K562 (cell line): ENCODE data around the gene RAPGEF5. TPM values are rescaled to one million over a fixed set of nuclear protein-coding genes. Genes with fewer than 3 reads are reported as not detected.
A peak's percentile ranks its signal among the peaks of the same experiment; 100 is the strongest.

Experiments
- CEBPB ChIP-seq: fragments of 450-650 bp; IDR thresholded peaks from 2 replicates; pipeline ENCODE4 v1.6.1; 2016; ENCODE audit warnings: missing genetic modification characterization, missing compliant biosample characterization
- CEBPG ChIP-seq, 3 experiments: fragments of 200-800 bp in 1 of 3; sonication (Bioruptor generic) in 1 of 3; sonication (generic) in 1 of 3; formaldehyde crosslinking in 1 of 3; IDR thresholded peaks in 2 of 3; conservative IDR thresholded peaks in 1 of 3; 2 replicates each; pipeline versions ENCODE4 v1.6.1 to v1.8.0; 2016 to 2022; ENCODE audit warnings: missing compliant biosample characterization in 2 of 3, missing genetic modification characterization in 2 of 3, mild to moderate bottlenecking in 1 of 3, missing genetic modification reagents in 1 of 3
- CHCHD3 ChIP-seq: fragments of 250-450 bp; sonication (Bioruptor Pico); IDR thresholded peaks from 2 replicates; pipeline ENCODE4 v2.1.2; 2022; ENCODE audit warnings: mild to moderate bottlenecking
- ELF2 ChIP-seq: fragments of 250-450 bp; sonication (Bioruptor Pico); IDR thresholded peaks from 2 replicates; pipeline ENCODE4 v1.5.0; 2021; ENCODE audit warnings: mild to moderate bottlenecking
- EP300 ChIP-seq: IDR thresholded peaks from 2 replicates; pipeline ENCODE4 v1.6.1; 2012; ENCODE audit warnings: low read length, improper control_type of control experiment
- ERF ChIP-seq: fragments of 450-650 bp; formaldehyde crosslinking; IDR thresholded peaks from 2 replicates; pipeline ENCODE4 v1.4.0; 2020; ENCODE audit warnings: mild to moderate bottlenecking, mixed read lengths
- GTF2F1 ChIP-seq: IDR thresholded peaks from 2 replicates; pipeline ENCODE4 v1.6.1; 2011; ENCODE audit warnings: low read depth, low read length, improper control_type of control experiment
- LEF1 ChIP-seq: fragments of 450-650 bp; IDR thresholded peaks from 2 replicates; pipeline ENCODE4 v1.6.1; 2016; ENCODE audit warnings: mild to moderate bottlenecking
- MAFG ChIP-seq: fragments of 450-650 bp; conservative IDR thresholded peaks from 2 replicates; pipeline ENCODE4 v1.6.1; 2016; ENCODE audit warnings: missing genetic modification characterization, missing compliant biosample characterization
- MYNN ChIP-seq, 2 experiments: sonication (generic); formaldehyde crosslinking in 1 of 2; IDR thresholded peaks; 2 replicates each; pipeline versions ENCODE4 v1.5.0 to v1.6.1; 2016 to 2020; ENCODE audit warnings: antibody characterized with exemption in 1 of 2, missing genetic modification reagents in 1 of 2
- NFE2 ChIP-seq: IDR thresholded peaks from 2 replicates; pipeline ENCODE4 v1.6.1; 2014; ENCODE audit warnings: antibody characterized with exemption, low read depth
- RAD51 ChIP-seq: fragments of 450-650 bp; IDR thresholded peaks from 2 replicates; pipeline ENCODE4 v1.7.1; 2016; ENCODE audit warnings: low read depth, mild to moderate bottlenecking, borderline replicate concordance
- SAP30 ChIP-seq: fragments of 200-600 bp; sonication (generic); IDR thresholded peaks from 2 replicates; pipeline ENCODE4 v1.6.1; 2012; ENCODE audit warnings: borderline replicate concordance, low read depth, mild to moderate bottlenecking, moderate library complexity, low read length, control low read depth, inconsistent platforms; ENCODE audit not compliant: insufficient read depth, poor library complexity, severe bottlenecking
- SMARCA4 ChIP-seq: fragments of 450-650 bp; IDR thresholded peaks from 2 replicates; pipeline ENCODE4 v1.6.1; 2016
- SMARCE1 ChIP-seq: fragments of 450-650 bp; IDR thresholded peaks from 2 replicates; pipeline ENCODE4 v1.7.1; 2016; ENCODE audit warnings: mild to moderate bottlenecking
- TCF7 ChIP-seq: sonication (generic); IDR thresholded peaks from 2 replicates; pipeline ENCODE4 v1.6.1; 2016; ENCODE audit warnings: antibody characterized with exemption, borderline replicate concordance
- TOE1 ChIP-seq, 2 experiments: fragments of 450-650 bp in 1 of 2; sonication (generic) in 1 of 2; formaldehyde crosslinking in 1 of 2; IDR thresholded peaks; 2 replicates each; pipeline versions ENCODE4 v1.7.1 to v1.8.0; 2016 to 2022; ENCODE audit warnings: borderline replicate concordance in 2 of 2, mild to moderate bottlenecking in 2 of 2, antibody characterized with exemption in 1 of 2, inconsistent platforms in 1 of 2, low read depth in 1 of 2, missing genetic modification reagents in 1 of 2, moderate library complexity in 1 of 2
- ZBTB8A ChIP-seq: fragments of 450-650 bp; IDR thresholded peaks from 2 replicates; pipeline ENCODE4 v1.6.1; 2018; ENCODE audit warnings: mild to moderate bottlenecking, moderate library complexity; ENCODE audit not compliant: partially characterized antibody
- ZNF143 ChIP-seq: sonication (generic); formaldehyde crosslinking; IDR thresholded peaks from 2 replicates; pipeline ENCODE4 v1.9.0; 2022; ENCODE audit warnings: mild to moderate bottlenecking, missing genetic modification reagents
- ZNF174 ChIP-seq: fragments of 250-450 bp; sonication (Bioruptor Pico); IDR thresholded peaks from 2 replicates; pipeline ENCODE4 v1.4.0; 2020; ENCODE audit warnings: mild to moderate bottlenecking
- ZNF644 ChIP-seq: fragments of 200-800 bp; sonication (Bioruptor generic); IDR thresholded peaks from 2 replicates; pipeline ENCODE4 v1.6.1; 2016; ENCODE audit warnings: low read depth, missing genetic modification characterization, missing compliant biosample characterization
- ZZZ3 ChIP-seq: fragments of 450-650 bp; IDR thresholded peaks from 2 replicates; pipeline ENCODE4 v1.6.1; 2016; ENCODE audit warnings: antibody characterized with exemption, mild to moderate bottlenecking, moderate library complexity
- polyA plus RNA-seq, 8 experiments: library from polyadenylated mRNA; depleted of rRNA in 4 of 8; stranded (reverse) in 5 of 8; unstranded in 3 of 8; fragments of >200 nt; fragmentation: Nextera tagmentation in 2 of 8; fragmentation: Illumina TruSeq in 1 of 8; extraction: Ambion mirVana in 2 of 8; extraction: Trizol in 1 of 8; gene quantifications; 2 replicates each; pipeline versions ENCODE4 v1.2.1 to v1.2.3, GENCODE V29; 2011 to 2014; ENCODE audit warnings: inconsistent platforms in 1 of 8, missing spikeins in 1 of 8
- total RNA-seq, 7 experiments: library from RNA; depleted of rRNA in 6 of 7; stranded (reverse); fragments of >200 nt in 6 of 7; fragmentation: Illumina TruSeq in 2 of 7; extraction: Trizol in 2 of 7; gene quantifications; 2 replicates each; pipeline versions ENCODE4 v1.2.1 to v1.2.3, GENCODE V29; 2011 to 2021; ENCODE audit warnings: low replicate concordance in 1 of 7
- TF ChIP-seq, protein P1 (sequence below): fragments of 250-450 bp; sonication (Bioruptor Pico); IDR thresholded peaks from 2 replicates; pipeline ENCODE4 v1.8.0; 2021; ENCODE audit warnings: moderate library complexity, mild to moderate bottlenecking, inconsistent platforms
- TF ChIP-seq, protein P2 (sequence below): sonication (generic); IDR thresholded peaks from 2 replicates; pipeline ENCODE4 v1.6.1; 2016
- TF ChIP-seq, protein P3 (sequence below): fragments of 450-650 bp; IDR thresholded peaks from 2 replicates; pipeline ENCODE4 v1.6.1; 2014; ENCODE audit warnings: low read depth, mild to moderate bottlenecking, moderate library complexity, borderline replicate concordance

RAPGEF5 gene
- total and polyA plus RNA-seq, 9 of the 15 experiments (the other 6 are each of a cell fraction or from before 2014, with no cell fraction given): 0.39 to 2.0 (median 1.1) TPM

DNA sequence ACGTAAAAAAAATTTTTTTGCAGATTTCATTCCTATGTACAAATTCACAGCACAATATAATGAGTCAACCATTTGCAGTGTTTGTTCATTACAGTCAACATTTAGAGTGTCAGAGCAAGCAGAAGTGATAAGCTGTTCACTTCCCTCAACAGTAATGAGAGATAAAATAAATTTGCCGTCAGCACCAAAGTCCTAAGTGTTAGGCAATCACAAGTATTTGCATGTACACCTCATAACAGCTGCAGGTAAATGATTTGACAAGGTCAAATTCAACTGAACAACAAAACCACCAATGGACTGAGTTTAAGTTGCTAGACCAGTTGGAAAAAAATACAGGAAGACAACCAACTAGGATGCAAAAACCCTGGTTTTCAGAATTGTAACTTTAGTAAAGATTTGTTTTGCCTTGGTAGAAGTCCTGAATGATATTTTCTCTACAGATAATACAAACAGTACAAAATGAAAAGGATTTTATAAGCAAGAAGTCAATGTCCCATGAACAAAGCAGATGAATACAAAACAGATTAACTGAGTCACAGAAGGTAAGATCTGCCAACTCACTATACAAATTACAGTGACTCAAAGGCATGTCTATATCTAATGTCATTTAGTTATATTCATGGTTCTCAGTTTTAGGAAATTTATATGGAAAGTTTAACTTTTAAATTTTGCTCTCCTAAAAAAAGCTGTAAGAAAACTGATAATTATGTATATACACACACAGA is 10.4 kb downstream of the RAPGEF5 start (continued):
- TF ChIP-seq, protein P1, sequence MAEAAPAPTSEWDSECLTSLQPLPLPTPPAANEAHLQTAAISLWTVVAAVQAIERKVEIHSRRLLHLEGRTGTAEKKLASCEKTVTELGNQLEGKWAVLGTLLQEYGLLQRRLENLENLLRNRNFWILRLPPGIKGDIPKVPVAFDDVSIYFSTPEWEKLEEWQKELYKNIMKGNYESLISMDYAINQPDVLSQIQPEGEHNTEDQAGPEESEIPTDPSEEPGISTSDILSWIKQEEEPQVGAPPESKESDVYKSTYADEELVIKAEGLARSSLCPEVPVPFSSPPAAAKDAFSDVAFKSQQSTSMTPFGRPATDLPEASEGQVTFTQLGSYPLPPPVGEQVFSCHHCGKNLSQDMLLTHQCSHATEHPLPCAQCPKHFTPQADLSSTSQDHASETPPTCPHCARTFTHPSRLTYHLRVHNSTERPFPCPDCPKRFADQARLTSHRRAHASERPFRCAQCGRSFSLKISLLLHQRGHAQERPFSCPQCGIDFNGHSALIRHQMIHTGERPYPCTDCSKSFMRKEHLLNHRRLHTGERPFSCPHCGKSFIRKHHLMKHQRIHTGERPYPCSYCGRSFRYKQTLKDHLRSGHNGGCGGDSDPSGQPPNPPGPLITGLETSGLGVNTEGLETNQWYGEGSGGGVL (CRISPR knock-in tag): no peak
- TF ChIP-seq CEBPB (tag) (peak; percentile 88), MYNN (IDR thresholded peaks at IDR 0.05) (no peak), MYNN (CRISPR knock-in tag; IDR thresholded peaks at IDR 0.05) (no peak), ZNF143 (CRISPR knock-in tag) (no peak), EP300 (peak; percentile 50; the same call in 1 of the 2 replicates), MAFG (tag) (0 out of 2 replicates have a peak, but pooled peaks have one; percentile 18), LEF1 (no peak), ZNF174 (no peak), RAD51 (no peak), CHCHD3 (CRISPR knock-in tag) (no peak), SMARCE1 (peak; percentile 77), ZBTB8A (no peak), SAP30 (no peak), ZZZ3 (no peak), TCF7 (no peak), SMARCA4 (peak; percentile 71), CEBPG (CRISPR knock-in tag; IDR thresholded peaks at IDR 0.05) (0 out of 2 replicates have a peak, but pooled peaks have one; percentile 26), CEBPG (tag; conservative IDR thresholded peaks at IDR 0.05 in 1 of 2, IDR thresholded peaks at IDR 0.05 in 1 of 2) (peak; percentile 86 to 87), ERF (CRISPR knock-in tag) (no peak), NFE2 (peak; percentile 31; the same call in 1 of the 2 replicates), TOE1 (IDR thresholded peaks at IDR 0.05; ENCODE audit: borderline replicate concordance) (no peak), TOE1 (CRISPR knock-in tag; IDR thresholded peaks at IDR 0.05; ENCODE audit: borderline replicate concordance, low read depth) (no peak), ZNF644 (tag) (no peak), GTF2F1 (no peak), ELF2 (no peak)
- TF ChIP-seq, protein P2, sequence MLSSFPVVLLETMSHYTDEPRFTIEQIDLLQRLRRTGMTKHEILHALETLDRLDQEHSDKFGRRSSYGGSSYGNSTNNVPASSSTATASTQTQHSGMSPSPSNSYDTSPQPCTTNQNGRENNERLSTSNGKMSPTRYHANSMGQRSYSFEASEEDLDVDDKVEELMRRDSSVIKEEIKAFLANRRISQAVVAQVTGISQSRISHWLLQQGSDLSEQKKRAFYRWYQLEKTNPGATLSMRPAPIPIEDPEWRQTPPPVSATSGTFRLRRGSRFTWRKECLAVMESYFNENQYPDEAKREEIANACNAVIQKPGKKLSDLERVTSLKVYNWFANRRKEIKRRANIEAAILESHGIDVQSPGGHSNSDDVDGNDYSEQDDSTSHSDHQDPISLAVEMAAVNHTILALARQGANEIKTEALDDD: peak; percentile 63; the same call in 1 of the 2 replicates
- TF ChIP-seq, protein P3, sequence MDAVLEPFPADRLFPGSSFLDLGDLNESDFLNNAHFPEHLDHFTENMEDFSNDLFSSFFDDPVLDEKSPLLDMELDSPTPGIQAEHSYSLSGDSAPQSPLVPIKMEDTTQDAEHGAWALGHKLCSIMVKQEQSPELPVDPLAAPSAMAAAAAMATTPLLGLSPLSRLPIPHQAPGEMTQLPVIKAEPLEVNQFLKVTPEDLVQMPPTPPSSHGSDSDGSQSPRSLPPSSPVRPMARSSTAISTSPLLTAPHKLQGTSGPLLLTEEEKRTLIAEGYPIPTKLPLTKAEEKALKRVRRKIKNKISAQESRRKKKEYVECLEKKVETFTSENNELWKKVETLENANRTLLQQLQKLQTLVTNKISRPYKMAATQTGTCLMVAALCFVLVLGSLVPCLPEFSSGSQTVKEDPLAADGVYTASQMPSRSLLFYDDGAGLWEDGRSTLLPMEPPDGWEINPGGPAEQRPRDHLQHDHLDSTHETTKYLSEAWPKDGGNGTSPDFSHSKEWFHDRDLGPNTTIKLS: no peak
